ENCODE results near the gene GOLPH3L.

DNA sequence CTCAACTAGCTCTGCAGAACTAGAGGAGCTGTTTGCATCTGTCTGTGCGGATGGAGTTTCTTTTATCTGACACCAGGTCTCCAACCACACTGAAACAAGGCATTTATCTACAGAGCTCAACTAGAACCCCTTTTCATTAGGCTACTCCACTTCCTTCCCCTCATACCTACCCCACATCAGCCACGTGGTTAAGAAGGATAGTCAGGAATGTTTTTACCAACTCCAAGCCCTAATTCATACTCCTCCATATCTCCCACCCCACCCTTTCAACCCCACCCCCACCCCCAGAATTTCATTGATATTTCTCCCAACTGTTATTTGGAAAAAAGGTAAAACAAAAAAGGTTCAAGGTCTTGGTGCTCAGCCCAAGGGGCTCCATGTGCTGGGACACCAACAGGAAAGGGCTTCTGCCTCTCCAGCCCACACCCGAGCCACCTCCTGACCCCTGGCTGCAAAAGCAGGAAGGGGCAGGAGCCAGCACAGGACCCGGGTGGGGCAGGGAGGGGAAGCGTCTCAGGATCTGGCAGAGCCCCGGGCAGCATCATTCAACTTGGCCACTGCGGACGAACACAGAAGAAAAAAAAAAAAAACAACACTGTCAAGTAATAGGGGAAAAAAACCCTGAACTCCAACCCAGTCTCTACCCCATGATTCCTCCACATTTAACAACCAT, 74.5 kb downstream of the GOLPH3L start:
- TF ChIP-seq, protein P1, sequence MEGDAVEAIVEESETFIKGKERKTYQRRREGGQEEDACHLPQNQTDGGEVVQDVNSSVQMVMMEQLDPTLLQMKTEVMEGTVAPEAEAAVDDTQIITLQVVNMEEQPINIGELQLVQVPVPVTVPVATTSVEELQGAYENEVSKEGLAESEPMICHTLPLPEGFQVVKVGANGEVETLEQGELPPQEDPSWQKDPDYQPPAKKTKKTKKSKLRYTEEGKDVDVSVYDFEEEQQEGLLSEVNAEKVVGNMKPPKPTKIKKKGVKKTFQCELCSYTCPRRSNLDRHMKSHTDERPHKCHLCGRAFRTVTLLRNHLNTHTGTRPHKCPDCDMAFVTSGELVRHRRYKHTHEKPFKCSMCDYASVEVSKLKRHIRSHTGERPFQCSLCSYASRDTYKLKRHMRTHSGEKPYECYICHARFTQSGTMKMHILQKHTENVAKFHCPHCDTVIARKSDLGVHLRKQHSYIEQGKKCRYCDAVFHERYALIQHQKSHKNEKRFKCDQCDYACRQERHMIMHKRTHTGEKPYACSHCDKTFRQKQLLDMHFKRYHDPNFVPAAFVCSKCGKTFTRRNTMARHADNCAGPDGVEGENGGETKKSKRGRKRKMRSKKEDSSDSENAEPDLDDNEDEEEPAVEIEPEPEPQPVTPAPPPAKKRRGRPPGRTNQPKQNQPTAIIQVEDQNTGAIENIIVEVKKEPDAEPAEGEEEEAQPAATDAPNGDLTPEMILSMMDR (IDR thresholded peaks at IDR 0.05 in 4 of 5, conservative IDR thresholded peaks at IDR 0.05 in 1 of 5) = peak in 1 of 5 experiments; percentile 20
- no peak for TF ChIP-seq POLR2A (IDR thresholded peaks at IDR 0.05)
